H9 (cell line): ENCODE data around the gene ZNF423. TPM values are rescaled to one million over a fixed set of nuclear protein-coding genes. Genes with fewer than 3 reads are reported as not detected.

Experiments
- DNase-seq: peaks from one replicate; pipeline ENCODE4 v3.0.0-alpha.2; 2017
- H2AFZ ChIP-seq: one replicate; pipeline ENCODE4 v1.6.1; 2013; ENCODE audit warnings: mild to moderate bottlenecking, low read length, control low read depth, moderate library complexity
- H2AK5ac ChIP-seq: 2 replicates; pipeline ENCODE4 v1.6.1; 2013; ENCODE audit warnings: low read length, control low read depth, mixed read lengths; ENCODE audit not compliant: insufficient read length
- H2BK120ac ChIP-seq: one replicate; pipeline ENCODE4 v1.6.1; 2013; ENCODE audit warnings: low read depth, mild to moderate bottlenecking, low read length, control low read depth, inconsistent platforms; ENCODE audit not compliant: poor library complexity, severe bottlenecking
- H2BK12ac ChIP-seq: 2 replicates; pipeline ENCODE4 v1.6.1; 2013; ENCODE audit warnings: low read length, control low read depth, mixed read lengths, low read depth; ENCODE audit not compliant: insufficient read length
- H2BK15ac ChIP-seq: 2 replicates; pipeline ENCODE4 v1.6.1; 2013; ENCODE audit warnings: low read depth, low read length, control low read depth
- H2BK20ac ChIP-seq: one replicate; pipeline ENCODE4 v1.6.1; 2013; ENCODE audit warnings: low read depth, mild to moderate bottlenecking, low read length, control low read depth, inconsistent platforms; ENCODE audit not compliant: poor library complexity, severe bottlenecking
- H2BK5ac ChIP-seq: 2 replicates; pipeline ENCODE4 v1.6.1; 2013; ENCODE audit warnings: low read length, control low read depth, mixed read lengths; ENCODE audit not compliant: insufficient read length
- H3K14ac ChIP-seq: 2 replicates; pipeline ENCODE4 v1.6.1; 2013; ENCODE audit warnings: low read length, control low read depth; ENCODE audit not compliant: insufficient read depth
- H3K18ac ChIP-seq: 2 replicates; pipeline ENCODE4 v1.6.1; 2013; ENCODE audit warnings: low read depth, mild to moderate bottlenecking, mixed read lengths, low read length, control low read depth; ENCODE audit not compliant: insufficient read length
- H3K23ac ChIP-seq: 2 replicates; pipeline ENCODE4 v1.6.1; 2013; ENCODE audit warnings: low read length, control low read depth, mixed read lengths, low read depth; ENCODE audit not compliant: insufficient read length
- H3K23me2 ChIP-seq: 2 replicates; pipeline ENCODE4 v1.6.1; 2013; ENCODE audit warnings: low read depth, mild to moderate bottlenecking, mixed read lengths, low read length, control low read depth; ENCODE audit not compliant: insufficient read length, poor library complexity, severe bottlenecking
- H3K27ac ChIP-seq: 2 replicates; pipeline ENCODE4 v1.5.1; 2013; ENCODE audit warnings: low read length, control low read depth, mixed read lengths, low read depth; ENCODE audit not compliant: insufficient read length
- H3K27me3 ChIP-seq: 2 replicates; pipeline ENCODE4 v1.6.1; 2013; ENCODE audit warnings: low read length, control low read depth, inconsistent platforms; ENCODE audit not compliant: insufficient read depth
- H3K4ac ChIP-seq: 2 replicates; pipeline ENCODE4 v1.6.1; 2013; ENCODE audit warnings: low read depth, mild to moderate bottlenecking, control low read depth, inconsistent platforms, low read length, moderate library complexity
- H3K4me1 ChIP-seq: 2 replicates; pipeline ENCODE4 v1.6.1; 2013; ENCODE audit warnings: low read length, control low read depth, inconsistent platforms; ENCODE audit not compliant: insufficient read depth
- H3K4me2 ChIP-seq: 2 replicates; pipeline ENCODE4 v1.6.1; 2013; ENCODE audit warnings: low read length, control low read depth, mixed read lengths; ENCODE audit not compliant: insufficient read length, insufficient read depth
- H3K56ac ChIP-seq: 2 replicates; pipeline ENCODE4 v1.6.1; 2013; ENCODE audit warnings: low read depth, mild to moderate bottlenecking, mixed read lengths, low read length, control low read depth; ENCODE audit not compliant: insufficient read length
- H3K79me1 ChIP-seq: 2 replicates; pipeline ENCODE4 v1.6.1; 2013; ENCODE audit warnings: low read depth, mild to moderate bottlenecking, moderate library complexity, low read length, control low read depth, inconsistent platforms; ENCODE audit not compliant: insufficient read depth, poor library complexity, severe bottlenecking
- H3K79me2 ChIP-seq: 2 replicates; pipeline ENCODE4 v1.6.1; 2013; ENCODE audit warnings: low read length, control low read depth, inconsistent platforms; ENCODE audit not compliant: insufficient read depth
- H3K9ac ChIP-seq: 2 replicates; pipeline ENCODE4 v1.6.1; 2013; ENCODE audit warnings: low read length, control low read depth, mixed read lengths; ENCODE audit not compliant: insufficient read length; ENCODE audit errors: extremely low read depth
- H3K9me3 ChIP-seq: one replicate; pipeline ENCODE4 v1.6.1; 2013; ENCODE audit warnings: low read depth, low read length, inconsistent platforms; ENCODE audit not compliant: control insufficient read depth
- H3T11ph ChIP-seq: one replicate; pipeline ENCODE4 v1.6.1; 2013; ENCODE audit warnings: mild to moderate bottlenecking, low read length, control low read depth, inconsistent platforms
- H4K20me1 ChIP-seq: one replicate; pipeline ENCODE4 v1.6.1; 2013; ENCODE audit not compliant: control insufficient read depth, insufficient read length, insufficient read depth
- H4K5ac ChIP-seq: 2 replicates; pipeline ENCODE4 v1.6.1; 2013; ENCODE audit warnings: low read depth, mild to moderate bottlenecking, mixed read lengths, low read length, control low read depth; ENCODE audit not compliant: insufficient read length
- H4K8ac ChIP-seq: replicated peaks from 2 replicates; pipeline ENCODE4 v1.6.1; 2013; ENCODE audit warnings: low read length, control low read depth, mixed read lengths, low read depth; ENCODE audit not compliant: insufficient read length
- H4K91ac ChIP-seq: 2 replicates; pipeline ENCODE4 v1.6.1; 2013; ENCODE audit warnings: low read depth, mild to moderate bottlenecking, moderate library complexity, mixed read lengths, low read length, control low read depth; ENCODE audit not compliant: insufficient read length
- H3K27ac Mint-ChIP-seq, 3 experiments: 2 replicates in 2 of 3; 3 replicates in 1 of 3; pipeline ENCODE4 v1.8.0; 2020 to 2021; ENCODE audit warnings: mixed read lengths in 3 of 3, mild to moderate bottlenecking in 1 of 3, moderate library complexity in 1 of 3
- H3K27me3 Mint-ChIP-seq: 2 replicates; pipeline ENCODE4 v1.8.0; 2021; ENCODE audit warnings: low read depth, mild to moderate bottlenecking, moderate library complexity, mixed read lengths
- H3K36me3 Mint-ChIP-seq, 3 experiments: 2 replicates in 2 of 3; 3 replicates in 1 of 3; pipeline ENCODE4 v1.8.0; 2020 to 2021; ENCODE audit warnings: low read depth in 3 of 3, mixed read lengths in 3 of 3; ENCODE audit not compliant: insufficient read depth in 1 of 3
- H3K4me1 Mint-ChIP-seq, 2 experiments: 2 replicates each; pipeline ENCODE4 v1.8.0; 2020; ENCODE audit warnings: mixed read lengths in 2 of 2
- H3K4me3 Mint-ChIP-seq, 2 experiments: 2 replicates in 1 of 2; 3 replicates in 1 of 2; pipeline ENCODE4 v1.8.0; 2020 to 2021; ENCODE audit warnings: mild to moderate bottlenecking in 2 of 2, mixed read lengths in 2 of 2, moderate library complexity in 1 of 2
- H3K9me3 Mint-ChIP-seq, 2 experiments: 2 replicates in 1 of 2; 3 replicates in 1 of 2; pipeline ENCODE4 v1.8.0; 2020; ENCODE audit warnings: mild to moderate bottlenecking in 2 of 2, mixed read lengths in 2 of 2, moderate library complexity in 1 of 2
- CTCF ChIP-seq: fragments of 200-600 bp; sonication (generic); conservative IDR thresholded peaks from 3 replicates; pipeline ENCODE4 v1.8.0; 2021; ENCODE audit warnings: antibody characterized with exemption, mild to moderate bottlenecking
- WGBS: extraction: QIAGEN DNeasy Blood & Tissue Kit; methylation state at CpG from one replicate; pipeline ENCODE4 v1.1.7; 2013; ENCODE audit warnings: missing lambda C conversion rate, low lambda C conversion rate, mixed read lengths; ENCODE audit not compliant: insufficient read length; ENCODE audit errors: extremely low coverage; 5-methylcytosine and 5-hydroxymethylcytosine counted together
- total RNA-seq: library from RNA; stranded (reverse); gene quantifications from 2 replicates; pipeline ENCODE4 v1.2.1, GENCODE V29; 2021

The ZNF423 gene
- total RNA-seq, 1 experiment from 2014 or later, result 51.5 TPM

- no peak overlapping the region for H3K9ac ChIP-seq
- no peak overlapping the region for H4K5ac ChIP-seq
- WGBS, result no CpG with 5 or more reads among the region's 5 CpGs
- no peak overlapping the region for H2BK12ac ChIP-seq
- no peak overlapping the region for H2AK5ac ChIP-seq
- no peak overlapping the region for H3K56ac ChIP-seq
- no peak overlapping the region for H3K23ac ChIP-seq
- no peak overlapping the region for H4K91ac ChIP-seq
- H3K9me3 ChIP-seq, result no peaks in the 10 kb centered on the region
- H2BK5ac ChIP-seq, result no peak overlapping the region
- no peak overlapping the region for H2BK15ac ChIP-seq
- Mint-ChIP-seq H3K4me3 (no peak overlapping the region), H3K9me3 (no peaks in the 10 kb centered on the region), H3K36me3 (peaks cover 0 to 26% (median 0%) of the 10 kb centered on the region in 3 experiments; a peak in 2 of 7 replicates), H3K4me1 (peaks cover 76 to 78% of the 10 kb centered on the region in 2 experiments), H3K27ac (no peak overlapping the region; a peak in 1 of 7 replicates), H3K27me3 (no peaks in the 10 kb centered on the region)
- no peak overlapping the region for H3K27ac ChIP-seq
- no peaks in the 10 kb centered on the region for H3K27me3 ChIP-seq
- no peak overlapping the region for H2AFZ ChIP-seq
- no peak overlapping the region for H3K14ac ChIP-seq
- H2BK120ac ChIP-seq, result no peak overlapping the region
- no peak for TF ChIP-seq CTCF
- no peak overlapping the region for H4K8ac ChIP-seq
- no peaks in the 10 kb centered on the region for H4K20me1 ChIP-seq
- H3K4me1 ChIP-seq, result peaks cover 9% of the 10 kb centered on the region; the same call in 1 of the 2 replicates
- peaks cover 11% of the 10 kb centered on the region for H3K23me2 ChIP-seq
- H3K18ac ChIP-seq, result no peak overlapping the region
- no peak overlapping the region for H2BK20ac ChIP-seq
- no peak for DNase-seq
- no peak overlapping the region for H3K4me2 ChIP-seq
- H3K4ac ChIP-seq, result no peak overlapping the region
- H3T11ph ChIP-seq, result no peak overlapping the region
- H3K79me2 ChIP-seq, result peaks cover 45% of the 10 kb centered on the region; the same call in 1 of the 2 replicates
- H3K79me1 ChIP-seq, result peaks cover 10% of the 10 kb centered on the region
These were observed 4.5 kb downstream of the ZNF423 start for GRCh38 chr16:49851468-49851787.
